ENCODE results near the gene FHAD1. TPM values are rescaled to one million over a fixed set of nuclear protein-coding genes. Genes with fewer than 3 reads are reported as not detected.
A peak's percentile ranks its signal among the peaks of the same experiment; 100 is the strongest.

Gene FHAD1
- total and polyA plus RNA-seq, 9 of the 15 experiments (the other 6 are each of a cell fraction or from before 2014, with no cell fraction given), result 0.32 to 2.1 (median 1.5) TPM; not detected in 1

GRCh38 chr1:15444468-15445389, 197.7 kb downstream of the FHAD1 start (continued):
- TF ChIP-seq, protein P1, sequence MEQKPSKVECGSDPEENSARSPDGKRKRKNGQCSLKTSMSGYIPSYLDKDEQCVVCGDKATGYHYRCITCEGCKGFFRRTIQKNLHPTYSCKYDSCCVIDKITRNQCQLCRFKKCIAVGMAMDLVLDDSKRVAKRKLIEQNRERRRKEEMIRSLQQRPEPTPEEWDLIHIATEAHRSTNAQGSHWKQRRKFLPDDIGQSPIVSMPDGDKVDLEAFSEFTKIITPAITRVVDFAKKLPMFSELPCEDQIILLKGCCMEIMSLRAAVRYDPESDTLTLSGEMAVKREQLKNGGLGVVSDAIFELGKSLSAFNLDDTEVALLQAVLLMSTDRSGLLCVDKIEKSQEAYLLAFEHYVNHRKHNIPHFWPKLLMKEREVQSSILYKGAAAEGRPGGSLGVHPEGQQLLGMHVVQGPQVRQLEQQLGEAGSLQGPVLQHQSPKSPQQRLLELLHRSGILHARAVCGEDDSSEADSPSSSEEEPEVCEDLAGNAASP (IDR thresholded peaks at IDR 0.05), result no peak
- TF ChIP-seq HDAC6 (IDR thresholded peaks at IDR 0.05; ENCODE audit: low read depth, low read length) (no peak), FOXA3 (CRISPR knock-in tag; conservative IDR thresholded peaks at IDR 0.05 in 1 of 2, IDR thresholded peaks at IDR 0.05 in 1 of 2) (peak in 1 of 2 experiments; percentile 47; a peak in 1 of 4 replicates), TFAM (CRISPR knock-in tag; conservative IDR thresholded peaks at IDR 0.05) (no peak), HCFC1 (IDR thresholded peaks at IDR 0.05; ENCODE audit: low read depth, low read length) (no peak), HMG20A (CRISPR knock-in tag; conservative IDR thresholded peaks at IDR 0.05) (no peak), ZNF586 (CRISPR knock-in tag; conservative IDR thresholded peaks at IDR 0.05) (no peak), BRF1 (IDR thresholded peaks at IDR 0.05; ENCODE audit: borderline replicate concordance, extremely low read depth, insufficient read length) (no peak), PKNOX1 (IDR thresholded peaks at IDR 0.05) (peak; percentile 64; the same call in 1 of the 2 replicates), SRF (CRISPR knock-in tag; IDR thresholded peaks at IDR 0.05) (peak in 1 of 2 experiments; percentile 81; a peak in 1 of 4 replicates), SAFB (IDR thresholded peaks at IDR 0.05; ENCODE audit: borderline replicate concordance, low read depth, low read length) (no peak), KAT2B (IDR thresholded peaks at IDR 0.05; ENCODE audit: low read depth, low read length) (no peak), NFE2 (IDR thresholded peaks at IDR 0.05; ENCODE audit: low read depth) (no peak), GABPB1 (CRISPR knock-in tag; IDR thresholded peaks at IDR 0.05) (peak; percentile 46; the same call in 1 of the 2 replicates), KLF10 (CRISPR knock-in tag; IDR thresholded peaks at IDR 0.05) (no peak)
- TF ChIP-seq, protein P2, sequence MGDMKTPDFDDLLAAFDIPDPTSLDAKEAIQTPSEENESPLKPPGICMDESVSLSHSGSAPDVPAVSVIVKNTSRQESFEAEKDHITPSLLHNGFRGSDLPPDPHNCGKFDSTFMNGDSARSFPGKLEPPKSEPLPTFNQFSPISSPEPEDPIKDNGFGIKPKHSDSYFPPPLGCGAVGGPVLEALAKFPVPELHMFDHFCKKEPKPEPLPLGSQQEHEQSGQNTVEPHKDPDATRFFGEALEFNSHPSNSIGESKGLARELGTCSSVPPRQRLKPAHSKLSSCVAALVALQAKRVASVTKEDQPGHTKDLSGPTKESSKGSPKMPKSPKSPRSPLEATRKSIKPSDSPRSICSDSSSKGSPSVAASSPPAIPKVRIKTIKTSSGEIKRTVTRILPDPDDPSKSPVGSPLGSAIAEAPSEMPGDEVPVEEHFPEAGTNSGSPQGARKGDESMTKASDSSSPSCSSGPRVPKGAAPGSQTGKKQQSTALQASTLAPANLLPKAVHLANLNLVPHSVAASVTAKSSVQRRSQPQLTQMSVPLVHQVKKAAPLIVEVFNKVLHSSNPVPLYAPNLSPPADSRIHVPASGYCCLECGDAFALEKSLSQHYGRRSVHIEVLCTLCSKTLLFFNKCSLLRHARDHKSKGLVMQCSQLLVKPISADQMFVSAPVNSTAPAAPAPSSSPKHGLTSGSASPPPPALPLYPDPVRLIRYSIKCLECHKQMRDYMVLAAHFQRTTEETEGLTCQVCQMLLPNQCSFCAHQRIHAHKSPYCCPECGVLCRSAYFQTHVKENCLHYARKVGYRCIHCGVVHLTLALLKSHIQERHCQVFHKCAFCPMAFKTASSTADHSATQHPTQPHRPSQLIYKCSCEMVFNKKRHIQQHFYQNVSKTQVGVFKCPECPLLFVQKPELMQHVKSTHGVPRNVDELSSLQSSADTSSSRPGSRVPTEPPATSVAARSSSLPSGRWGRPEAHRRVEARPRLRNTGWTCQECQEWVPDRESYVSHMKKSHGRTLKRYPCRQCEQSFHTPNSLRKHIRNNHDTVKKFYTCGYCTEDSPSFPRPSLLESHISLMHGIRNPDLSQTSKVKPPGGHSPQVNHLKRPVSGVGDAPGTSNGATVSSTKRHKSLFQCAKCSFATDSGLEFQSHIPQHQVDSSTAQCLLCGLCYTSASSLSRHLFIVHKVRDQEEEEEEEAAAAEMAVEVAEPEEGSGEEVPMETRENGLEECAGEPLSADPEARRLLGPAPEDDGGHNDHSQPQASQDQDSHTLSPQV (IDR thresholded peaks at IDR 0.05), result peak; percentile 87
- TF ChIP-seq, protein P3, sequence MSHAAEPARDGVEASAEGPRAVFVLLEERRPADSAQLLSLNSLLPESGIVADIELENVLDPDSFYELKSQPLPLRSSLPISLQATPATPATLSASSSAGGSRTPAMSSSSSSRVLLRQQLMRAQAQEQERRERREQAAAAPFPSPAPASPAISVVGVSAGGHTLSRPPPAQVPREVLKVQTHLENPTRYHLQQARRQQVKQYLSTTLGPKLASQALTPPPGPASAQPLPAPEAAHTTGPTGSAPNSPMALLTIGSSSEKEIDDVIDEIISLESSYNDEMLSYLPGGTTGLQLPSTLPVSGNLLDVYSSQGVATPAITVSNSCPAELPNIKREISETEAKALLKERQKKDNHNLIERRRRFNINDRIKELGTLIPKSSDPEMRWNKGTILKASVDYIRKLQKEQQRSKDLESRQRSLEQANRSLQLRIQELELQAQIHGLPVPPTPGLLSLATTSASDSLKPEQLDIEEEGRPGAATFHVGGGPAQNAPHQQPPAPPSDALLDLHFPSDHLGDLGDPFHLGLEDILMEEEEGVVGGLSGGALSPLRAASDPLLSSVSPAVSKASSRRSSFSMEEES (CRISPR knock-in tag; IDR thresholded peaks at IDR 0.05), result no peak

Data from K562 (cell line).